TTC549 (cell line): ENCODE results near the gene NAALADL2.

Experiments
- FAIRE-seq: peaks from 2 replicates; lab custom pipeline; 2012; peaks lifted over from hg19 to GRCh38; lab: Jason Lieb, UNC

NAALADL2 gene

GRCh38 chr3:175208326-175208725, 349.2 kb downstream of the NAALADL2 start:
- no peak for FAIRE-seq

GRCh38 chr3:175211466-175211865, 352.3 kb downstream of the NAALADL2 start:
- FAIRE-seq: no peak

- no peak for FAIRE-seq
Observed at GRCh38 chr3:175212896-175213295, 353.8 kb downstream of the NAALADL2 start.

- FAIRE-seq: no peak
Observed at GRCh38 chr3:175214216-175214615, 355.1 kb downstream of the NAALADL2 start.

GRCh38 chr3:175215833-175216232, 356.7 kb downstream of the NAALADL2 start:
- FAIRE-seq: no peak

- FAIRE-seq: no peak
Observed at GRCh38 chr3:175222356-175222755, 363.2 kb downstream of the NAALADL2 start.

DNA sequence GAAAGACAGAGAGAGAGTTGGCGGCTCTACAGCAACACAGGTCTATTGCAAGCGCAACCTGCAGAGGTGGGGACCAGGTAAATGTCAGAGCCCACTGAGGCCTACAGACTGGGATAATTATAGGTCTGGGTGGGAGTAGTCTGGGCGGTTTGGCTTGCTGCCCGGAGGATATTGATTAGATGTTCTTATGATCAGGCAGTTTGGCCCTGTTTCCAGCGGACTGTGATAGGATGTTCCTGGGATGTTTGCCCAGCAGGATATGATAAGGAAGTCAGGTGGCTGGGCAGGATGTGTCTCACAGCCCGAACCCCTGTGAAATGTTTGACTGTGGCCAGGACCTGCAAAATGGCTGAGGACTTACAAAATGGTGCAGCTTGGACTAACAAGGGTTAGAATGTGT, 364.9 kb downstream of the NAALADL2 start:
- FAIRE-seq: no peak

DNA sequence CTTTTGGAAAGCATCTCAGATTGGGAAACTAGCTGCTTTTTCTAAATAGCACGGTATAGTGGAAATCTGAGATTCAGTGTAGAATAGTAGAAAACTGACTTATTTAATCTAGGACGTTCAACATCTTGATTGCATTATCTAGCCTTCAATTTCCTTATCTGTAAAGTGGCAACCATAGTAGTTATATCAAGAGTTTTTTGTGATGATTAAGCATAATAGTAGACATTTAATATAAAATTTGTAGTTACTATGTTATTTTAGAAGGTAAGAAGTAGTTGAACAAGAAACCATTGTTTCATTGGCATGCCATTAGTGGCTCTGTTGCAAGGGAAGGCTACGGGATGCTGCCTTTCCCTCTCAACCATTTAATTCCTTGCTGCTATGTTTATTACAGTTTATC, 367.3 kb downstream of the NAALADL2 start:
- no peak for FAIRE-seq

- no peak for FAIRE-seq
Observed at GRCh38 chr3:175227126-175227525, 368.0 kb downstream of the NAALADL2 start.

DNA sequence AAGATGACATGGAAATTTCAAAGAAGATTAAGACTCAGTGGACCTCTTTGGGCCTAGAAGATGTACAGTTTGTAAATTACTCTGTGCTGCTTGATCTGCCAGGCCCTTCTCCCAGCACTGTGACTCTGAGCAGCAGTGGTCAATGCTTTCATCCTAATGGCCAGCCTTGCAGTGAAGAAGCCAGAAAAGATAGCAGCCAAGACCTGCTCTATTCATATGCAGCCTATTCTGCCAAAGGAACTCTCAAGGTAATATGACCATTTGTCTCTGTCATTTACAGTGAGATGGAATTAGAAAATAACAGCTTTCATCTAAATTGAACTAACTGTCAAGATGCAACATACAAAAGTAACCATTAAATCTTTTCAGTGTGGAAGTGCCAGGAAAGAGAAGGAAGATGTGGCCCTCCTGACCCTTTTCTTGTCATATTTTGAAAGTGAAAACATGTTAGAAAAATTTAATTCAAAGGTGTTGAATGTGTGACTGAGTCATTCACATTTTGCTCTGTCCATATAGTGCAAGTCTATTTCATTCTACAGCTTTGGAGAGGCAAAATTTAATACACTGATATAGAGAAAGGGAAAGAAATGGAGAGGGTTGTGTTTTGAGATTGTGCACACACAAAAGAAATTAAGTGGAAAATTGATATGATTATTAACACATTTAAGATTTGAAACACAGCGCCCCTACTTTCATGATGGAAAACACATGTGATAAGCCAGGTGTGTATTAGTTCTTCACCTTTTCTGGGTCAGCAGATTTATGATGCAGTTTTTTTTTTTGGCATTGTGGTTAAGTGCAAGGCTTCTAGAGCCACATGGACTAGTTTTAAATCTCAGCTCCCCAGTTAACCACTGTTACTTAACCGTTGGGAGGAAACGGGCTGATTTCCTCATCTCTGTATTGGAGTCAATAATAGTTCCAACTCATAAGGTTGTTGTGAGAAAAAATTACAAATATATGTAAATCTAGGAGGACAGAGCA, 375.1 kb downstream of the NAALADL2 start:
- no peak for FAIRE-seq

GRCh38 chr3:175238801-175239200, 379.7 kb downstream of the NAALADL2 start:
- FAIRE-seq: no peak

- FAIRE-seq: no peak
Observed at GRCh38 chr3:175240921-175241320, 381.8 kb downstream of the NAALADL2 start.

DNA sequence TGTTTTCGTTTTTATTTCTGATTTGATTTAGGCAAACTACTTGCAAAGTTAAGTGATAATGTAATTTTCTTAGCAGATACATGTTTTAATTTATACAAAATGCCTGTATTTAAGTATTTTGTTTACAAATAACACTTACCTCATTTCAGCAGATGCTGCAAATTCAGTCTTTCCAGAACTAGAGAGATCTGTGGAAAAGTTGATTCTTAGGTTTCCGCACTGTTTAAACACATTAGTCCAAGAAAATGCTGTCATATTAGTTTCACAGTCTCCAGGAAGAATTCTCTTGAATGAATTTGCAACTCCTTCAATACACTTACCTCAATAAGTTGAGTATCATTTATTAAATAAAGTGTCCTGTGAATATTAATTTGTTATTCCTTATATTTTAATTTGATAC, 383.1 kb downstream of the NAALADL2 start:
- FAIRE-seq: no peak

- FAIRE-seq: no peak
Observed at GRCh38 chr3:175246234-175246633, 387.1 kb downstream of the NAALADL2 start.

DNA sequence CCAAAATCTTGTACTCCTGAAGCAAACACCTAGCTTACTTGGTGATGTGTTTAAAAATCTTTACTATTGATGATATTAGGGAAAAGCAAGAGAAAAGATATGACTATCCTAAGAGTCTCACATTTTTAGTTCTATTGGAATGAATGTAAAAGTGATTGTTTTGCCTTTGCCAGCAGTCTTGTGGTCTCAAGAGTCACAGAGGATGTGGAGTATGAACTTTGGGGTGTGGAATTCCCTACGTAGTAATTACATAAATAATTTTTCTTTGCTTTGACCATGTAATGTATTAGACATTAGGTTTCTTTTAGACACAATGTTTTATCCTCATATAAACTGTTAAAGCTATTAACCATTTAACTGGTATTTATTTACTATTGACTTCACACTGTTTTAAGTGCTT, 387.6 kb downstream of the NAALADL2 start:
- FAIRE-seq: no peak

DNA sequence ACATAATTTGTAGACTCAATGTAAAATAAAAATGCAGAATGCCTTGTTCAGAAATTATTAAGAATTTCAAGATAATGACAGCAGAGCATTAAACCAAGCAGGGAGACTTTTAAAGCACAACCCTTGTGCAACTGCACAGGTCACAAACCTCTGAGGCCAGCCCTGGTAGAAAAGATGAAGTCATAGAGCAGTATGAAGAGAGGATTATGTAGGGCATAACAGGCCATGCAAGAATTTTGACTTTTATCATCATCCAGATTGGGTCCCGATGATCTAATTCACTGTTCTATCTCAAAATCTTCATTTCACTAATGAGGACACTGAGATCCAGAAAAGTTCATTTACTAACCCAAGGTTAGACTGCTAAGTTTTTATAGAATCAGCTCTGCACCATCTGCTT, 388.5 kb downstream of the NAALADL2 start:
- no peak for FAIRE-seq

DNA sequence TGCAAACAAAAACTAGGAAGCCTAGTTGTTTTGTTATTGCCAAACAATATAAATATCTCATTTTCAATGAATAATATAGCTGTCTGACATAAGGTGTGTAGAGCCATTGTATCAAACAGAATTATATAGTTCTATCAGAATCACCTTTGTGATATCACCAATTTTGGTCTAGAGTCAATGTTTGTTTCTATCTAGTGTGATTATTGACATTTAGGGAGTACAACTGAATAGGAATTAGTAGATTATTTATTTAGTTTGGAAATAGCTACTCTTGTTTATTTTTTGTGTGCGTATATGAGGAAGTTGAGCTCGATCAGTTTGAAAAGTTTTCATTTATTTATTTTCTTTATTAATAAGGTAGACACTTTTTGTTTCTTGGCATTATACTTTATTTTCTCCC, 389.7 kb downstream of the NAALADL2 start:
- no peak for FAIRE-seq

DNA sequence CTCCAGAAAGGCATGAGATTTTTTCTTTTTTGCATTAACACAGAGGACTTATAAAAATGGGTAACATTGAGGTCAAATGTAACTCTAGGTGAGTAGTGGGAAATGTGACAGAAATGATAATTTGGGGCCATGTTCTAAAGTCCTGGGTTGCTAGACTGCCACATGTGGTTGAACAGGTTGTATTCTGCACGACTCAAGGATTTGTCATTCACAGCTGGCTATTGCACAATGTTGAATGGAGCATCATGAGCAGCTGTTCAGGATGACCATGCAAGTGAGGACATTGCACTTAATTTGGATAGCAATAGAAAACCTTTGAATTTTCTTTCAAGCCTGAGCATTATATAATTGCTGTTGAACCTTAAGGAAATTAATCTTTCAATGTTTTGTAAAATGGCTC, 396.6 kb downstream of the NAALADL2 start:
- FAIRE-seq: no peak

GRCh38 chr3:175257123-175257522, 398.0 kb downstream of the NAALADL2 start:
- no peak for FAIRE-seq

GRCh38 chr3:175258763-175259162, 399.6 kb downstream of the NAALADL2 start:
- FAIRE-seq: no peak

GRCh38 chr3:175260145-175260794, 401.1 kb downstream of the NAALADL2 start:
- FAIRE-seq: no peak

DNA sequence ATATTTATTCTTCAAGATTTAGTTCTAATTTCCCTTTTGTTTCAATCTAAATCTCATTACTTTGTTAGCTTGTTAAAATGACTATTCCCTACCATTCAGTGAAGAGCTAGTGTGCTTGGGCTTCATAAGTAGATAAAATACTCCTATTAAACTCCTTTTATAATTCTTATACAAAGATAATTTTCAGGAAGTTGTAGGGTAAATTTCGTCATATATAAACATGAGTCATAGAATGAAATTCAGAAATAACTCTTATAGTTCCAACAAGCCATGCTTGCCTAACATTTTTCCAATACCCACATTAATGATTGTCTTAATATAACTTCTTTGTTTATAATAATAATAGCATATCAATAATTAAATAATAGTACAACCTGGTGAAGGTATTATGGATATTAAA, 407.3 kb downstream of the NAALADL2 start:
- no peak for FAIRE-seq

DNA sequence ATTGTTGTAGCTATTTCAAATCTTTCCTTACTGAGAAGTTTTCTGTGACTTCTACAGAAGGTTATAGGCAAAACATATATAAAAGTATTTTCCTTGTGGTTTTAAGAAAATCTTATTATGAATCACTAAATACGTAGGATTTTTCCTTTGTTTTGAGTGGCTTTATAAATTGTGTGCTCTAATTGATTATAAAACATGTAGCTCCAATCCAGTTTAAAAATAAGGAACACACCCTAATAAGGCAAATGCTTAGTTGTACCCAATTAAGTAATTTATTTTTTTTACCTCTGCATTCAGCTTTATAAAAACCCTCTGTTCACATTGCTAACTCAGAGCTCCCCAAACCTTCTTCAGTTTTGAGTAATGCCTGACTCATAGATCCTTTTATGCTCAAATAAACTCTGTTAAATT, 408.0 kb downstream of the NAALADL2 start:
- no peak for FAIRE-seq

GRCh38 chr3:175267561-175267960, 408.4 kb downstream of the NAALADL2 start:
- FAIRE-seq: no peak
